DOHH2 (cell line): ENCODE data around the gene NCAM2.

Experiments used
- H3F3A ChIP-seq: fragments of 200-600 bp; sonication (generic), shearing (Covaris generic); 2 replicates; pipeline ENCODE4 v1.6.0; 2016; ENCODE audit warnings: antibody characterized with exemption, mild to moderate bottlenecking; ENCODE audit not compliant: control insufficient read depth, insufficient read depth
- H3K27ac ChIP-seq: fragments of 200-600 bp; sonication (generic); 2 replicates; pipeline ENCODE4 v1.5.1; 2014; ENCODE audit warnings: low read depth, mild to moderate bottlenecking, low read length, moderate library complexity
- H3K27me3 ChIP-seq: fragments of 200-600 bp; sonication (generic); 2 replicates; pipeline ENCODE4 v1.6.1; 2014; ENCODE audit warnings: mild to moderate bottlenecking, low read length, mixed read lengths; ENCODE audit not compliant: control insufficient read depth
- H3K36me3 ChIP-seq: fragments of 200-600 bp; sonication (generic); 2 replicates; pipeline ENCODE4 v1.6.1; 2014; ENCODE audit warnings: mild to moderate bottlenecking, low read length, moderate library complexity, mixed read lengths; ENCODE audit not compliant: control insufficient read depth
- H3K4me1 ChIP-seq: fragments of 200-600 bp; sonication (generic); 2 replicates; pipeline ENCODE4 v1.6.1; 2014; ENCODE audit warnings: mild to moderate bottlenecking, low read length, mixed read lengths; ENCODE audit not compliant: control insufficient read depth
- H3K4me2 ChIP-seq: fragments of 200-600 bp; sonication (generic); 2 replicates; pipeline ENCODE4 v1.6.0; 2014; ENCODE audit warnings: mild to moderate bottlenecking, low read length, moderate library complexity
- H3K4me3 ChIP-seq: fragments of 200-600 bp; sonication (generic); 2 replicates; pipeline ENCODE4 v1.5.1; 2014; ENCODE audit warnings: mild to moderate bottlenecking, low read length, mixed read lengths
- H3K79me2 ChIP-seq: fragments of 200-600 bp; sonication (generic); 2 replicates; pipeline ENCODE4 v1.6.1; 2014; ENCODE audit warnings: mild to moderate bottlenecking, low read length, mixed read lengths; ENCODE audit not compliant: control insufficient read depth
- H3K9me2 ChIP-seq: fragments of 200-600 bp; sonication (generic); replicated peaks from 2 replicates; pipeline ENCODE4 v1.6.1; 2014; ENCODE audit warnings: mild to moderate bottlenecking, low read length, mixed read lengths; ENCODE audit not compliant: control insufficient read depth
- H3K9me3 ChIP-seq: fragments of 200-600 bp; sonication (generic); 2 replicates; pipeline ENCODE4 v1.6.1; 2014; ENCODE audit warnings: antibody characterized with exemption, low read length, mixed read lengths; ENCODE audit not compliant: control insufficient read depth, insufficient read depth
- H4K20me1 ChIP-seq: fragments of 200-600 bp; sonication (generic); 2 replicates; pipeline ENCODE4 v1.6.0; 2014; ENCODE audit warnings: low read depth, mild to moderate bottlenecking, antibody characterized with exemption, low read length, moderate library complexity; ENCODE audit not compliant: control insufficient read depth, insufficient read depth
- CTCF ChIP-seq: fragments of 200-600 bp; sonication (generic); IDR thresholded peaks from one replicate; pipeline ENCODE4 v1.5.1; 2014; ENCODE audit warnings: antibody characterized with exemption, mild to moderate bottlenecking, low read depth, low read length; ENCODE audit not compliant: poor library complexity, severe bottlenecking
- EZH2phosphoT487 ChIP-seq: fragments of 200-600 bp; sonication (generic); IDR thresholded peaks from 2 replicates; pipeline ENCODE4 v1.6.1; 2017; ENCODE audit warnings: borderline replicate concordance, mild to moderate bottlenecking, antibody characterized with exemption, low read length, moderate library complexity, mixed read lengths

The NCAM2 gene

GRCh38 chr21:21076051-21076450 is 77.8 kb downstream of the NCAM2 start:
- peaks cover 2% of the 10 kb centered on the region; the same call in 1 of the 2 replicates for H3K9me3 ChIP-seq
- H3K4me2 ChIP-seq: no peak overlapping the region
- no peaks in the 10 kb centered on the region for H3K4me1 ChIP-seq
- no peaks in the 10 kb centered on the region for H3K79me2 ChIP-seq
- H3K9me2 ChIP-seq: no peaks in the 10 kb centered on the region
- H3K27ac ChIP-seq: no peak overlapping the region
- no peaks in the 10 kb centered on the region for H3K36me3 ChIP-seq
- TF ChIP-seq CTCF (no peak), EZH2phosphoT487 (no peak)
- no peaks in the 10 kb centered on the region for H4K20me1 ChIP-seq
- no peaks in the 10 kb centered on the region for H3F3A ChIP-seq
- H3K27me3 ChIP-seq: no peaks in the 10 kb centered on the region
- H3K4me3 ChIP-seq: no peak overlapping the region

- no peak overlapping the region for H3K4me3 ChIP-seq
- H4K20me1 ChIP-seq: no peaks in the 10 kb centered on the region
- no peaks in the 10 kb centered on the region for H3K4me1 ChIP-seq
- H3K9me2 ChIP-seq: no peaks in the 10 kb centered on the region
- no peaks in the 10 kb centered on the region for H3F3A ChIP-seq
- H3K27me3 ChIP-seq: no peaks in the 10 kb centered on the region
- H3K79me2 ChIP-seq: no peaks in the 10 kb centered on the region
- no peak overlapping the region for H3K27ac ChIP-seq
- TF ChIP-seq CTCF: no peak
- TF ChIP-seq EZH2phosphoT487: no peak
- no peak overlapping the region for H3K4me2 ChIP-seq
- peaks cover 3% of the 10 kb centered on the region; the same call in 1 of the 2 replicates for H3K9me3 ChIP-seq
- no peaks in the 10 kb centered on the region for H3K36me3 ChIP-seq
Measured at GRCh38 chr21:21076491-21076890, 78.3 kb downstream of the NCAM2 start.

DNA sequence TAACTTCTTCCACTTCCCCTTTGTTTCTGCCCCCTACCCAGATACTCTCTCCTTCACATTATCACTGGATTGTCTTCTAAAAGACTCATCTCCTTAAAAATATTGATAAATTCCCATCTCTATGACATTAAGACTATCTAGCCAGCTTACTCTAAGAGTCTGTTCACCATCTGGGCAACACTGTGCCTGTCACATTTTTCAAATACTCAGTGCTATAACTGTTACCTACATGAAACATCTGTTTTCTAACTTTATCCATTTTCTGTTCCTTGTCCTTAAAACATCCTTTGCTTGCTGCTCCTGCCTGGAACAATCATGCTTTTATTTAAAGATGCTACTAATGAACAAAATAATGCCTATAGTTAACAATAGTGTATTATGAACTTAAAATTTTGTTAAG is 81.4 kb downstream of the NCAM2 start:
- TF ChIP-seq CTCF (no peak), EZH2phosphoT487 (no peak)

GRCh38 chr21:21084179-21084578 is 86.0 kb downstream of the NCAM2 start:
- Histone ChIP-seq H3K4me2 (no peak overlapping the region), H3F3A (no peaks in the 10 kb centered on the region), H3K4me3 (no peak overlapping the region), H3K9me3 (peaks cover 3% of the 10 kb centered on the region; the same call in 1 of the 2 replicates), H3K27ac (no peak overlapping the region), H3K79me2 (no peaks in the 10 kb centered on the region), H3K9me2 (no peaks in the 10 kb centered on the region), H3K27me3 (no peaks in the 10 kb centered on the region), H3K4me1 (no peaks in the 10 kb centered on the region), H4K20me1 (no peaks in the 10 kb centered on the region), H3K36me3 (no peaks in the 10 kb centered on the region)
- TF ChIP-seq EZH2phosphoT487: no peak
- TF ChIP-seq CTCF: no peak

More for the DNA sequence above, 81.4 kb downstream of the NCAM2 start:
- peaks cover 3% of the 10 kb centered on the region; the same call in 1 of the 2 replicates for H3K9me3 ChIP-seq
- no peaks in the 10 kb centered on the region for H3F3A ChIP-seq
- no peaks in the 10 kb centered on the region for H3K27me3 ChIP-seq
- H3K4me3 ChIP-seq: no peak overlapping the region
- H3K4me2 ChIP-seq: no peak overlapping the region
- H3K9me2 ChIP-seq: no peaks in the 10 kb centered on the region
- no peak overlapping the region for H3K27ac ChIP-seq
- no peaks in the 10 kb centered on the region for H3K36me3 ChIP-seq
- no peaks in the 10 kb centered on the region for H3K4me1 ChIP-seq
- H3K79me2 ChIP-seq: no peaks in the 10 kb centered on the region
- no peaks in the 10 kb centered on the region for H4K20me1 ChIP-seq
